LNCAP (cell line): ENCODE measurements around the gene OR1E2.

Source experiments
- TF ChIP-seq, protein P1 (sequence below): fragments of 450-650 bp; IDR thresholded peaks from 2 replicates; pipeline ENCODE4 v1.5.1; 2017; ENCODE audit warnings: mild to moderate bottlenecking

OR1E2 gene

DNA sequence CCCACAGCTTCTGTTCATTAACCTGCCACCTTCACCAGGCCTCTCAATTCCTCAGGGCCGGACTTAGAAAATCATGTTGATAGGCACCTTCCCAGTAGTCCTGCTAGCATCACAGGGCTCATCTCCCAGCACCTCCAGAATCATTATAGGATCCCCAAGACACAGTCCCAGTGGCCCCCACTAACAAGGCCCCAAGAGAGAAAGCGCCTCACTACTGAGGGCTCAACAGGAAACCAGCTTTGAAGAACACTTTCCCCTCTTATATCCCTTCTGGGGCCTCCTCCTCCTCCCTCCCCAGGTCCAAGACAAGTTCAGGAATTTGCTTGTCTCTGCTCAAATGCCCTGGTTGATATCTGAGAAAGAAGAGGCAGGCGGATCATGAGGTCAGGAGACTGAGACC lies 22.6 kb downstream of the OR1E2 start, which contains the start of gene OR3A3:
Gene OR3A3 (plus strand): TSS at position 301 of the 400 bp plus-strand sequence.
- TF ChIP-seq, protein P1, sequence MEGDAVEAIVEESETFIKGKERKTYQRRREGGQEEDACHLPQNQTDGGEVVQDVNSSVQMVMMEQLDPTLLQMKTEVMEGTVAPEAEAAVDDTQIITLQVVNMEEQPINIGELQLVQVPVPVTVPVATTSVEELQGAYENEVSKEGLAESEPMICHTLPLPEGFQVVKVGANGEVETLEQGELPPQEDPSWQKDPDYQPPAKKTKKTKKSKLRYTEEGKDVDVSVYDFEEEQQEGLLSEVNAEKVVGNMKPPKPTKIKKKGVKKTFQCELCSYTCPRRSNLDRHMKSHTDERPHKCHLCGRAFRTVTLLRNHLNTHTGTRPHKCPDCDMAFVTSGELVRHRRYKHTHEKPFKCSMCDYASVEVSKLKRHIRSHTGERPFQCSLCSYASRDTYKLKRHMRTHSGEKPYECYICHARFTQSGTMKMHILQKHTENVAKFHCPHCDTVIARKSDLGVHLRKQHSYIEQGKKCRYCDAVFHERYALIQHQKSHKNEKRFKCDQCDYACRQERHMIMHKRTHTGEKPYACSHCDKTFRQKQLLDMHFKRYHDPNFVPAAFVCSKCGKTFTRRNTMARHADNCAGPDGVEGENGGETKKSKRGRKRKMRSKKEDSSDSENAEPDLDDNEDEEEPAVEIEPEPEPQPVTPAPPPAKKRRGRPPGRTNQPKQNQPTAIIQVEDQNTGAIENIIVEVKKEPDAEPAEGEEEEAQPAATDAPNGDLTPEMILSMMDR = no peak

DNA sequence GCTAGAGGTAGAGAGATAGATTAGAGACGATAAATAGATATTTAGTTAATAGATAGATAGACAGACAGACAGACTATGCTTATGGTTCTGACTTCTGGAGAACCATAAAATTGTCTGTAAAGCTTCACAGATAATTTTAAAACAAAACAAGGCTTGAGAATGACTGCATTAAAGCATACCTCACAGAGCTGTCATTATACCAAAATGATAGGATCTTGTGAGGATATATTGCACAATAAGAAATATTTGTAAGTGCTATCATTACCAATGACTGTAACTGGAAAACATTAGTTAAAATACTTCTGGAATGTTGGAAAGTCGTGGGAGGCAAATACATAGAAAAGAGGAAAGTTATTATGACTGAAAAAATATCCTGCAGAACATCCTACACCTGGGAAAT lies 31.9 kb downstream of the OR1E2 start:
- TF ChIP-seq, protein P1 = no peak

DNA sequence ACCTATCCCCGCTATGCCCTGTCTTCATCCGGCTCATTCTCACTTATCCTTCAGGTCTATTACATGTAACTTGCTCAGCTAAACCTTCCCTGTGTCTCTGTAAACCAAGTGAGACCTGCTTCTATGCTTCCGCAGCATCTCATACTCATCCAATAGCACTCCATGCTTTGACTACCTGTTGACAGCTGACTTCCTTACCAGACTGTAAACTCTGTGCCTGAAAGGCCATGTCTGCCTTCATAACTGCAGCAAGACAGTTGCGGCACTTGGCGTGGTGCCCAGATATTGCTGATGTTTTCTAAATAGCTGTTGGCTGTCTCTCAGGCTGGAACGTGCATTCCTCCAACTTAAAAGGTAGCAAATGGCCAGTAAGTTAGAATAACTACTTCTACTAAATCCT lies 33.6 kb downstream of the OR1E2 start:
- TF ChIP-seq, protein P1 = no peak

DNA sequence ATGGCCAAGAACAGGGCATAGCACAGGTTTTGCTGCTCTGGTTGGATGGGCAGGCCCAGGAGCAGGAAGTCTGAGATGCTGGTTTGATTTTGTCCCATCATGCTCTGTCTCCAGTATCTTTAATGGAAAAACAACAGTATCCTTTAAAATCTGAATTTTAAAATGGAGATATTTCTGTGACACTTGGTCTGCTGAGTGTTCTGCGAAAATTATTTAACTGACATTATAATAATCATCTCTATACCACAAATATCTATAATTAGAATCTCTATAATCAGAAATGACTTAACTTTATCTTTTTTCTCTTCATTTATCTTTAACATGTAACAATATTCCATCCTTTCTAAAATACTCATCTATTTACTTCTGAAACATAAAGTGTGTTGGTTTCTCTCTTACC lies 35.3 kb downstream of the OR1E2 start, which contains the start of gene OR1E1:
Gene OR1E1 (minus strand): TSS at position 101 of the 400 bp plus-strand sequence. CDS start 0 bp downstream, at position 101.
- TF ChIP-seq, protein P1 = no peak

DNA sequence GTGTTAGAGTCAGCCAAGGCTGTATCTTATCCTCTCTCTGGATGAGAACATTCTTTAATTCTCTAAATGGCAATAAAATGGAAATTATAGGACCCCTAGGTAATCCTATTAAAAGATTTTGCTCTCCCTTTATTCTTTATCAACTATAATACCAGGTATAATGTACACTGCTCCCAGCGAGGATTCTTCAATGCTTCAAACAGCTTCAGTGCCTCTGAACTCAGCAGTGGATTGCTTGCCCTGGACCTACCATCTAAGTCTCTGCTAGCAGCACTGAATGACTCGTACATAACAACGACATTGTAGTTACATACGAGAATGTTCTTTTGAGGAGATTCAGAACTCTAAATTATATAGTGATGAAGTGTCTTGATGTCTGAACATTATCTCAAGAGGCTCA lies 43.9 kb downstream of the OR1E2 start:
- TF ChIP-seq, protein P1 = no peak

DNA sequence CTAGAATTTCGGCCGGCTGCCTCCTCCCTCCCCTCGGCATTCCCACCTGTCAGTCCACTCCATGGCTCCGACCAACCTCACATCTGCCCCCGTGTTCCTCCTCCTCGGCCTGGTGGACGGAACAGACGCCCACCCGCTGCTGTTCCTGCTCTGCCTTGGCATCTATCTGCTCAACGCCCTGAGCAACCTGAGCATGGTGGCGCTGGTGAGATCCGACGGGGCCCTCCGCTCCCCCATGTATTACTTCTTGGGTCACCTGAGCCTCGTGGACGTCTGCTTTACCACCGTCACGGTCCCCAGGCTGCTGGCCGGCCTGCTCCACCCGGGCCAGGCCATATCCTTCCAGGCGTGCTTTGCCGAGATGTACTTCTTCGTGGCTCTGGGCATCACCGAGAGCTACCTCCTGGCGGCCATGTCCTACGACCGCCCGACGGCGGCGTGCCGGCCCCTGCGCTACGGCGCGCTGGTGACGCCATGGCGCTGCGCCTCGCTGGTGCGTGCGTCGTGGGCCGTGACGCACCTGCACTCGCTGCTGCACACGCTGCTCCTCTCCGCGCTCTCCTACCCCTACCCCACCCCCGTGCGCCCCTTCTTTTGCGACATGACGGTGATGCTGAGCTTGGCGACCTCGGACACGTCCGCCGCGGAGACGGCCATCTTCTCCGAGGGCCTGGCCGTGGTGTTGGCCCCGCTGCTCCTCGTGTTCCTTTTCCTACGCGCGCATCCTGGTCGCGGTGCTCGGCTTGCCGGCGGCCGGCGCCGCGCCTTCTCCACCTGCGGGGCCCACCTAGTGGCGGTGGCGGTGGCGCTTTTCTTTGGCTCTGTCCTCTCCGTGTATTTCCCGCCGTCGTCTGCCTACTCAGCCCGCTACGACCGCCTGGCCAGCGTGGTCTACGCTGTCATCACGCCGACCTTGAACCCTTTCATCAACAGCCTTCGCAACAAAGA lies 47.5 kb downstream of the OR1E2 start, which contains the start of gene OR3A2:
Gene OR3A2 (minus strand): TSS at position 440 of the 948 bp plus-strand sequence.
- TF ChIP-seq, protein P1 = no peak
